Osteoblast (primary cell): ENCODE results near the gene FKBP2. TPM values are rescaled to one million over a fixed set of nuclear protein-coding genes. Genes with fewer than 3 reads are reported as not detected.

ENCODE experiments used
- DNase-seq: peaks from one replicate; pipeline ENCODE4 v3.0.0; 2011; ENCODE audit warnings: low spot score, mixed read lengths; ENCODE audit not compliant: insufficient read length; ENCODE audit errors: missing footprints
- H2AFZ ChIP-seq: 2 replicates; pipeline ENCODE4 v1.6.0; 2011; ENCODE audit warnings: mild to moderate bottlenecking, low read length
- H3K27ac ChIP-seq: 2 replicates; pipeline ENCODE4 v1.5.1; 2011; ENCODE audit warnings: mild to moderate bottlenecking, low read depth, low read length, moderate library complexity
- H3K27me3 ChIP-seq: 2 replicates; pipeline ENCODE4 v1.6.0; 2012; ENCODE audit warnings: mild to moderate bottlenecking, control low read depth, inconsistent platforms, low read length, moderate library complexity; ENCODE audit not compliant: insufficient read depth
- H3K36me3 ChIP-seq: 2 replicates; pipeline ENCODE4 v1.5.1; 2011; ENCODE audit warnings: mild to moderate bottlenecking, low read length, control low read depth, moderate library complexity; ENCODE audit not compliant: insufficient read depth
- H3K4me1 ChIP-seq: 2 replicates; pipeline ENCODE4 v1.5.1; 2011; ENCODE audit warnings: mild to moderate bottlenecking, low read length, control low read depth, moderate library complexity; ENCODE audit not compliant: insufficient read depth
- H3K4me2 ChIP-seq: 2 replicates; pipeline ENCODE4 v1.6.0; 2011; ENCODE audit warnings: mild to moderate bottlenecking, low read length; ENCODE audit not compliant: insufficient read depth
- H3K4me3 ChIP-seq: fragments of 200-600 bp; sonication (generic); 3 replicates; pipeline ENCODE4 v1.5.1; 2012; ENCODE audit warnings: mild to moderate bottlenecking, low read length, inconsistent platforms; ENCODE audit not compliant: insufficient read depth
- H3K79me2 ChIP-seq: 2 replicates; pipeline ENCODE4 v1.6.0; 2012; ENCODE audit warnings: mild to moderate bottlenecking, low read length, control low read depth, inconsistent platforms; ENCODE audit not compliant: insufficient read depth
- H3K9me3 ChIP-seq: 2 replicates; pipeline ENCODE4 v1.5.1; 2011; ENCODE audit warnings: low read depth, low read length, control low read depth
- H4K20me1 ChIP-seq: 2 replicates; pipeline ENCODE4 v1.6.0; 2012; ENCODE audit warnings: mild to moderate bottlenecking, low read length, control low read depth; ENCODE audit not compliant: insufficient read depth
- CTCF ChIP-seq: IDR thresholded peaks from 2 replicates; pipeline ENCODE4 v1.5.1; 2011; ENCODE audit warnings: mild to moderate bottlenecking, low read depth, low read length, moderate library complexity; ENCODE audit errors: extremely low read depth
- total RNA-seq: library from RNA; depleted of rRNA; stranded (reverse); fragments of >200 nt; gene quantifications from 2 replicates; pipeline ENCODE4 v1.2.3, GENCODE V29; 2012

Gene FKBP2
- total RNA-seq, 1 donor = 31.1 TPM

- H3K4me2 ChIP-seq = no peak overlapping the region
These were observed 29.6 kb upstream of the FKBP2 start for GRCh38 chr11:64211181-64211872.

GRCh38 chr11:64216879-64217278, 24.0 kb upstream of the FKBP2 start:
- no peaks in the 10 kb centered on the region for H4K20me1 ChIP-seq
- H3K27me3 ChIP-seq = no peaks in the 10 kb centered on the region
- TF ChIP-seq CTCF = no peak
- H3K27ac ChIP-seq = no peak overlapping the region
- H3K4me1 ChIP-seq = no peaks in the 10 kb centered on the region
- no peaks in the 10 kb centered on the region for H3K79me2 ChIP-seq
- no peak overlapping the region for H2AFZ ChIP-seq
- H3K4me3 ChIP-seq = no peak overlapping the region
- DNase-seq = peak; percentile 29
- H3K9me3 ChIP-seq = no peaks in the 10 kb centered on the region
- H3K4me2 ChIP-seq = no peak overlapping the region
- no peaks in the 10 kb centered on the region for H3K36me3 ChIP-seq

More at GRCh38 chr11:64211181-64211872, 29.6 kb upstream of the FKBP2 start:
- DNase-seq = peak; percentile 48
- Histone ChIP-seq H3K79me2 (no peaks in the 10 kb centered on the region), H3K4me1 (peaks cover 6% of the 10 kb centered on the region), H3K9me3 (no peaks in the 10 kb centered on the region), H3K36me3 (no peaks in the 10 kb centered on the region), H2AFZ (no peak overlapping the region), H4K20me1 (no peaks in the 10 kb centered on the region), H3K27ac (no peak overlapping the region), H3K27me3 (no peaks in the 10 kb centered on the region), H3K4me3 (no peak overlapping the region)
- no peak for TF ChIP-seq CTCF

GRCh38 chr11:64218628-64219353, 22.1 kb upstream of the FKBP2 start:
- Histone ChIP-seq H3K79me2 (no peaks in the 10 kb centered on the region), H3K4me3 (no peak overlapping the region), H3K36me3 (peaks cover 5% of the 10 kb centered on the region), H3K27ac (no peak overlapping the region), H2AFZ (no peak overlapping the region), H3K9me3 (no peaks in the 10 kb centered on the region), H3K27me3 (no peaks in the 10 kb centered on the region), H3K4me2 (no peak overlapping the region), H3K4me1 (no peaks in the 10 kb centered on the region), H4K20me1 (no peaks in the 10 kb centered on the region)
- no peak for TF ChIP-seq CTCF
- no peak for DNase-seq

- H3K4me1 ChIP-seq = no peaks in the 10 kb centered on the region
- no peak for TF ChIP-seq CTCF
- H2AFZ ChIP-seq = no peak overlapping the region
- H3K79me2 ChIP-seq = no peaks in the 10 kb centered on the region
- H3K36me3 ChIP-seq = peaks cover 5% of the 10 kb centered on the region
- no peak overlapping the region for H3K4me3 ChIP-seq
- no peak overlapping the region for H3K27ac ChIP-seq
- peak; percentile 18 for DNase-seq
- no peak overlapping the region for H3K4me2 ChIP-seq
- H4K20me1 ChIP-seq = no peaks in the 10 kb centered on the region
- H3K9me3 ChIP-seq = no peaks in the 10 kb centered on the region
- no peaks in the 10 kb centered on the region for H3K27me3 ChIP-seq
These were observed 21.6 kb upstream of the FKBP2 start for GRCh38 chr11:64219354-64219684.
